HEK293T (cell line): ENCODE measurements around the gene PGAP3.

Experiments used
- BHLHE40 ChIP-seq: fragments of 450-650 bp; IDR thresholded peaks from 2 replicates; pipeline ENCODE4 v1.6.1; 2016; ENCODE audit warnings: mild to moderate bottlenecking, moderate library complexity, borderline replicate concordance
- FOXA1 ChIP-seq: fragments of 450-650 bp; IDR thresholded peaks from 2 replicates; pipeline ENCODE4 v1.6.1; 2016; ENCODE audit warnings: mild to moderate bottlenecking
- FOXK2 ChIP-seq: fragments of 450-650 bp; IDR thresholded peaks from 2 replicates; pipeline ENCODE4 v1.6.1; 2016; ENCODE audit warnings: mild to moderate bottlenecking
- FOXM1 ChIP-seq: fragments of 450-650 bp; IDR thresholded peaks from 2 replicates; pipeline ENCODE4 v1.6.1; 2017; ENCODE audit warnings: mild to moderate bottlenecking, borderline replicate concordance
- LEF1 ChIP-seq: fragments of 450-650 bp; IDR thresholded peaks from 2 replicates; pipeline ENCODE4 v1.6.1; 2017; ENCODE audit warnings: mild to moderate bottlenecking, borderline replicate concordance
- TF ChIP-seq, protein P1 (sequence below): fragments of 450-650 bp; IDR thresholded peaks from 2 replicates; pipeline ENCODE4 v1.6.1; 2016

DNA sequence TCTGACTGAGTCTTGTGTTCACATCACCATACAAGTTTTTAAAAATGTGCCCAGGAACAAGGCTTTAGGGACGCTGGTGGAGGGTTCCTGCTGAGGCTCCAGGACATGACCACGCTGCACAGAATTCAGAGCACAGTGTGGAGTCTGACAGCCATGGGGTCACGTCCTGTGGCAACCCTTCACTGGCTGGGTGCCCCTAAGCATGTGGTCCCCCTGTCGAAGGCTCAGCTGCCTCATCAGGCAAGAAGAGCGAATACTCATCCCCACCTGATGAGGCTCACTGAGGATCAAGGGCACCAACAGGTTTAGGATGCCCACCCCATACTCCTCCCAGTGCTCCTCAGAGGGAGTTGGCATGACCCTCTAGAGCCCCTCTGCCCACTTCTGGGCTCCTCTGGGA is 13.7 kb downstream of the PGAP3 start:
- no peak for TF ChIP-seq BHLHE40
- TF ChIP-seq, protein P1, sequence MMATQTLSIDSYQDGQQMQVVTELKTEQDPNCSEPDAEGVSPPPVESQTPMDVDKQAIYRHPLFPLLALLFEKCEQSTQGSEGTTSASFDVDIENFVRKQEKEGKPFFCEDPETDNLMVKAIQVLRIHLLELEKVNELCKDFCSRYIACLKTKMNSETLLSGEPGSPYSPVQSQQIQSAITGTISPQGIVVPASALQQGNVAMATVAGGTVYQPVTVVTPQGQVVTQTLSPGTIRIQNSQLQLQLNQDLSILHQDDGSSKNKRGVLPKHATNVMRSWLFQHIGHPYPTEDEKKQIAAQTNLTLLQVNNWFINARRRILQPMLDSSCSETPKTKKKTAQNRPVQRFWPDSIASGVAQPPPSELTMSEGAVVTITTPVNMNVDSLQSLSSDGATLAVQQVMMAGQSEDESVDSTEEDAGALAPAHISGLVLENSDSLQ = no peak
- no peak for TF ChIP-seq FOXK2
- TF ChIP-seq FOXA1 = no peak
- TF ChIP-seq FOXM1 = no peak
- TF ChIP-seq LEF1 = no peak
